Neuronal stem cell (in vitro differentiated cells): ENCODE measurements around the gene EMC9. TPM values are rescaled to one million over a fixed set of nuclear protein-coding genes. Genes with fewer than 3 reads are reported as not detected.

Source experiments
- DNase-seq: peaks from one replicate; pipeline ENCODE4 v3.0.0-alpha.2; 2013; ENCODE audit warnings: low spot score
- H2AFZ ChIP-seq: one replicate; pipeline ENCODE4 v1.6.1; 2013; ENCODE audit warnings: mild to moderate bottlenecking, low read length, inconsistent platforms
- H2AK5ac ChIP-seq: 2 replicates; pipeline ENCODE4 v1.6.1; 2013; ENCODE audit warnings: low read depth, mild to moderate bottlenecking, inconsistent platforms, low read length, moderate library complexity, mixed read lengths
- H2BK120ac ChIP-seq: 2 replicates; pipeline ENCODE4 v1.6.1; 2013; ENCODE audit warnings: low read depth, mild to moderate bottlenecking, inconsistent platforms, low read length, moderate library complexity, mixed read lengths
- H2BK12ac ChIP-seq: one replicate; pipeline ENCODE4 v1.6.1; 2013; ENCODE audit warnings: low read length, inconsistent platforms
- H2BK15ac ChIP-seq: 2 replicates; pipeline ENCODE4 v1.6.1; 2013; ENCODE audit warnings: mild to moderate bottlenecking, low read length, inconsistent platforms, mixed read lengths
- H2BK5ac ChIP-seq: one replicate; pipeline ENCODE4 v1.6.1; 2013; ENCODE audit warnings: inconsistent platforms, mild to moderate bottlenecking, low read length, moderate library complexity
- H3K14ac ChIP-seq: one replicate; pipeline ENCODE4 v1.6.1; 2013; ENCODE audit warnings: low read length, inconsistent platforms
- H3K18ac ChIP-seq: 2 replicates; pipeline ENCODE4 v1.6.1; 2013; ENCODE audit warnings: low read length, inconsistent platforms
- H3K23ac ChIP-seq: 2 replicates; pipeline ENCODE4 v1.6.1; 2013; ENCODE audit warnings: low read depth, mild to moderate bottlenecking, mixed read lengths, low read length, inconsistent platforms; ENCODE audit not compliant: poor library complexity
- H3K27ac ChIP-seq: replicated peaks from 3 replicates; pipeline ENCODE4 v1.5.1; 2013; ENCODE audit warnings: low read length, inconsistent platforms
- H3K27me3 ChIP-seq, 3 experiments: 2 replicates each; pipeline ENCODE4 v1.6.1; 2013; ENCODE audit warnings: low read length in 3 of 3, mild to moderate bottlenecking in 2 of 3, inconsistent platforms in 1 of 3, low read depth in 1 of 3, mixed read lengths in 1 of 3, moderate library complexity in 1 of 3; ENCODE audit not compliant: control insufficient read depth in 3 of 3, insufficient read depth in 3 of 3
- H3K36me3 ChIP-seq, 2 donors: replicated peaks in 1 of 2; 2 replicates each; pipeline ENCODE4 v1.6.1; 2013; ENCODE audit warnings: low read length in 2 of 2; ENCODE audit not compliant: control insufficient read depth in 2 of 2, insufficient read depth in 2 of 2
- H3K4ac ChIP-seq: 2 replicates; pipeline ENCODE4 v1.6.1; 2013; ENCODE audit warnings: inconsistent platforms, mild to moderate bottlenecking, low read length, moderate library complexity
- H3K4me1 ChIP-seq, 2 donors: 1 replicate in 1 of 2; 2 replicates in 1 of 2; pipeline ENCODE4 v1.6.1; 2013; ENCODE audit warnings: low read length in 2 of 2, low read depth in 1 of 2; ENCODE audit not compliant: control insufficient read depth in 2 of 2, insufficient read depth in 1 of 2
- H3K4me2 ChIP-seq: one replicate; pipeline ENCODE4 v1.6.1; 2013; ENCODE audit warnings: mild to moderate bottlenecking, low read length, inconsistent platforms; ENCODE audit not compliant: insufficient read depth, poor library complexity, severe bottlenecking
- H3K4me3 ChIP-seq, 2 donors: 2 replicates each; pipeline ENCODE4 v1.5.1; 2013; ENCODE audit warnings: low read length in 2 of 2, mild to moderate bottlenecking in 2 of 2, inconsistent platforms in 1 of 2, moderate library complexity in 1 of 2
- H3K79me1 ChIP-seq: one replicate; pipeline ENCODE4 v1.6.1; 2013; ENCODE audit warnings: low read depth, mild to moderate bottlenecking, inconsistent platforms, low read length, moderate library complexity
- H3K9ac ChIP-seq: one replicate; pipeline ENCODE4 v1.6.1; 2013; ENCODE audit warnings: mild to moderate bottlenecking, low read depth, low read length, inconsistent platforms; ENCODE audit not compliant: poor library complexity
- H3K9me3 ChIP-seq, 2 donors: replicated peaks in 1 of 2; 2 replicates each; pipeline versions ENCODE3 to v1.6.1; 2013; ENCODE audit warnings: low read length in 2 of 2, mild to moderate bottlenecking in 2 of 2, inconsistent platforms in 1 of 2, low read depth in 1 of 2, mixed read lengths in 1 of 2, moderate library complexity in 1 of 2; ENCODE audit not compliant: control insufficient read depth in 2 of 2, insufficient read depth in 1 of 2
- H4K8ac ChIP-seq: one replicate; pipeline ENCODE4 v1.6.1; 2013; ENCODE audit warnings: low read depth, mild to moderate bottlenecking, inconsistent platforms, low read length, moderate library complexity
- H4K91ac ChIP-seq: one replicate; pipeline ENCODE4 v1.6.1; 2013; ENCODE audit warnings: low read length, low read depth, mild to moderate bottlenecking, inconsistent platforms; ENCODE audit not compliant: poor library complexity
- WGBS, 2 donors: extraction: QIAGEN DNeasy Blood & Tissue Kit; methylation state at CpG; one replicate each; pipeline ENCODE4 v1.1.7; 2013; ENCODE audit warnings: missing lambda C conversion rate in 2 of 2, mixed read lengths in 1 of 2; ENCODE audit not compliant: insufficient read length in 2 of 2, insufficient replicate concordance in 1 of 2; ENCODE audit errors: extremely low coverage in 2 of 2; 5-methylcytosine and 5-hydroxymethylcytosine counted together
- polyA plus RNA-seq, 2 experiments: library from polyadenylated mRNA; stranded (reverse); fragments of 200-250 nt; gene quantifications; one replicate each; pipeline ENCODE4 v1.2.3, GENCODE V29; 2013

EMC9 gene, protein sequence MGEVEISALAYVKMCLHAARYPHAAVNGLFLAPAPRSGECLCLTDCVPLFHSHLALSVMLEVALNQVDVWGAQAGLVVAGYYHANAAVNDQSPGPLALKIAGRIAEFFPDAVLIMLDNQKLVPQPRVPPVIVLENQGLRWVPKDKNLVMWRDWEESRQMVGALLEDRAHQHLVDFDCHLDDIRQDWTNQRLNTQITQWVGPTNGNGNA
- polyA plus RNA-seq (2013, experiment 1 of 2): 18.2 TPM
- 17.6 TPM for polyA plus RNA-seq (2013, experiment 2 of 2)

DNA sequence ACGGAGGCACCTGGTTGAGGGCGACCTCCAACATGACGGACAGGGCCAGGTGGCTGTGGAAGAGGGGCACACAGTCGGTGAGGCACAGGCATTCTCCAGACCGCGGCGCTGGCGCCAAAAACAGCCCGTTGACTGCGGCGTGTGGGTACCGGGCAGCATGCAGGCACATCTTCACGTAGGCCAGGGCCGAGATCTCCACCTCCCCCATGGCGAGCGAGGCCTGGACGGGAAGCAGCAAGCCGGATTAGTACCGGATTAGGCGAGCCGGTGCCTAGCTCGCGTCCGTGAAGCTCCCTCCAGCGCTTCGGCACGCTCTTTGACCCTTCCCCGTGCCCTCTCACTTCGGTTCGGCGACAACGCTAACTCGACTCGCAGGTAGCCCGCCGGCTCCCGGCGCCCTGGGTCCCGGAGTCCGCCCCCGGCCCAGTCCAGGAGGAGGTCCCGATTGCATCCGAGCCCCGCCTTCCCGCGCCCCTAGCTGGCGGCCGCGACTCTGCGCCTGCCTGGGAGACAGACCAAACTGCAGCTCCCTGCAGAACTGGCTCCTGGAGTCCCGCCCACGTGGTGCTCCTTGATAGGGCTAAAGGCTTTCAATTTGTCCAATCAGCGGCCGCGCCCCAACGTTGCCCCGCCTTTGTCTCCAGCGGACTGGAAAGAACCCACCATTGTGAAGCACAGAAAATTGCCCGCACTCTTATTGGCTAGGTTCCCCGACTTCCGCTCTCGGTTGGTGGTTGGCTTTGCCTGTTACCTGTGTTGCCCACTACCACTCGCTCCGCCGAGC, at the start of gene EMC9:
Gene EMC9, minus strand, starts transcription at position 495 of the 784 bp plus-strand sequence. Its CDS starts 287 bp downstream, at position 208.
- Histone ChIP-seq H3K4me1 (peaks cover 14 to 19% of the 10 kb centered on the region in 2 donors), H4K8ac (no peak within 1 kb of the TSS), H3K36me3 (peaks cover 27 to 58% of the 10 kb centered on the region in 2 donors), H2BK5ac (peak within 1 kb of the TSS; percentile 98), H3K14ac (peak within 1 kb of the TSS; percentile 40), H4K91ac (peak within 1 kb of the TSS; percentile 77), H3K9me3 (no peaks in the 10 kb centered on the region), H2AK5ac (peak within 1 kb of the TSS; percentile 91), H3K27ac (peak within 1 kb of the TSS; percentile 94), H2AFZ (peak within 1 kb of the TSS; percentile 83), H3K9ac (peak within 1 kb of the TSS; percentile 99), H3K18ac (peak within 1 kb of the TSS; percentile 99), H3K4ac (no peak within 1 kb of the TSS), H2BK15ac (peak within 1 kb of the TSS; percentile 83), H3K4me3 (peak within 1 kb of the TSS; percentile 90 to 93), H3K79me1 (peaks cover 7% of the 10 kb centered on the region), H2BK12ac (peak within 1 kb of the TSS; percentile 53), H3K23ac (peak within 1 kb of the TSS; percentile 94), H2BK120ac (no peak within 1 kb of the TSS), H3K27me3 (no peaks in the 10 kb centered on the region), H3K4me2 (peak within 1 kb of the TSS; percentile 88)
- WGBS, 2 donors: no CpG with 5 or more reads among the region's 65 CpGs
- DNase-seq: peak; percentile 99

DNA sequence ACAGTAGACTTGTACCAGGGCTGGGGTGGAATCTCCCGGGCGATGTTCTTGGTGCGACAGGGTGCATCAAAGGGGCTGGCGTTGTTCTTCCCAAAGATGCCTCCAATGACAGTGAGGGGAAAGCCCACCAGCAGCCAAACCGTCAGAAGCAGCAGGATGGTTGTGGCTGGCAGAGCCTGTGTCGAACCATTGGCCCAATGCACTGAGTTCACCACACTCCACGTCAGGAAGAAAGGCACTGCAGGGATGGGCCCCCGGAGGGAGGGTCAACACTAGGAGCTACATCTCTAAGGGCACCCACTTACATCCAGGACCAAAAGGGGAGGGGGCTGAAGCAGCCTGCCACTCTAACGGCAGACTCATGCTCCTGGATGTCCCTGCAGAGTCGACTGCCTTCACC, 49.0 kb upstream of the EMC9 start:
- H2BK12ac ChIP-seq: no peak overlapping the region
- H3K79me1 ChIP-seq: peaks cover 9% of the 10 kb centered on the region
- H3K9ac ChIP-seq: no peak overlapping the region
- H3K4ac ChIP-seq: no peak overlapping the region
- no peak overlapping the region for H2AK5ac ChIP-seq
- H3K4me2 ChIP-seq: no peak overlapping the region
- H3K4me1 ChIP-seq: peaks cover 7 to 9% of the 10 kb centered on the region in 2 donors
- WGBS, 2 donors: no CpG with 5 or more reads among the region's 10 CpGs
- H3K36me3 ChIP-seq: peaks cover 39 to 66% of the 10 kb centered on the region in 2 donors
- no peak overlapping the region for H4K8ac ChIP-seq
- no peak overlapping the region for H3K14ac ChIP-seq
- no peak overlapping the region for H3K23ac ChIP-seq
- no peak overlapping the region for H2AFZ ChIP-seq
- no peaks in the 10 kb centered on the region for H3K9me3 ChIP-seq
- H3K18ac ChIP-seq: no peak overlapping the region
- H3K4me3 ChIP-seq: no peak overlapping the region
- H4K91ac ChIP-seq: no peak overlapping the region
- no peak overlapping the region for H2BK5ac ChIP-seq
- no peak overlapping the region for H2BK15ac ChIP-seq
- DNase-seq: no peak
- no peaks in the 10 kb centered on the region for H3K27me3 ChIP-seq
- H2BK120ac ChIP-seq: no peak overlapping the region
- H3K27ac ChIP-seq: no peak overlapping the region

DNA sequence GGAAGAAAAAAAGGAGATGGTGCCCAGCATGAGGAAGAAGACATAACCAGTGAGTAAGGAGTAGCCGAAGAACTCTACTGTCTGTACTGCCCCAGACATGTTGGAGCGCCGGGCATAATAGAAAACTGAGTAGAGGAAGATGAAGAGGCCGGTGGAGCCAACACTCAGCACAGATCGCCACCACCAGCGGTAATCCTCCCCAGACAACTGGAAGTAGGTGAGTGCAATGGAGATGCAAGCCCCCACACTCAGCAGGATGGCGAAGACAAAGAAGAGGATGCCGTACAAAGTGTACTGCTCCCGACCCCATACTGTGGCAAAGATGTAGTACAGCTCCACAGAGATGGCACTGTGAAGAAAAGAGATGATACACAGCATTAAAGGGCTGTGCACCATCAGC, 48.1 kb upstream of the EMC9 start:
- Histone ChIP-seq H2BK5ac (no peak overlapping the region), H4K8ac (no peak overlapping the region), H4K91ac (no peak overlapping the region), H3K27me3 (no peaks in the 10 kb centered on the region), H2BK15ac (no peak overlapping the region), H3K14ac (no peak overlapping the region), H2BK12ac (no peak overlapping the region), H2AK5ac (no peak overlapping the region), H3K4me2 (no peak overlapping the region), H3K4ac (no peak overlapping the region), H3K4me1 (peaks cover 5 to 7% of the 10 kb centered on the region in 2 donors), H3K36me3 (peaks cover 48 to 72% of the 10 kb centered on the region in 2 donors), H3K23ac (no peak overlapping the region), H2AFZ (peak overlapping the region; percentile 45), H3K27ac (no peak overlapping the region), H3K79me1 (peaks cover 9% of the 10 kb centered on the region), H2BK120ac (no peak overlapping the region), H3K9me3 (no peaks in the 10 kb centered on the region), H3K9ac (no peak overlapping the region), H3K4me3 (no peak overlapping the region), H3K18ac (no peak overlapping the region)
- no CpG with 5 or more reads among the region's 9 CpGs for WGBS, 2 donors
- no peak for DNase-seq

DNA sequence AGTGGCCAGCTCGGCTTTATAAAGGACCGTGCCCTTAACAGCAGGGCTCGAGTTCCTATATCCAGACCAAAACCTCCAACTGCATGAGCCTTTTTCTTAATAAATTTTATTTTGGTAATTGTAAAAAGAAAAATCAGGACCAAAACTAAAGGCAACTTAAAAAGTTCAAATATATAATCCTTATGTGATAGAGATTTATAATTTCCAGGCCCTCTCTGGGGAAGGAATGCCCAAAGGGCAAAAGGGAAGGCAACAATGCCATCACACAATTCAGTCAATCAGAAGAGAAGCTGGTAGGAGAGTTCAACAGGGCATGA, 47.6 kb upstream of the EMC9 start:
- Histone ChIP-seq H3K4me2 (no peak overlapping the region), H3K79me1 (peaks cover 9% of the 10 kb centered on the region), H2AFZ (peak overlapping the region; percentile 45), H3K9me3 (no peaks in the 10 kb centered on the region), H3K14ac (no peak overlapping the region), H3K18ac (no peak overlapping the region), H3K4me3 (peak overlapping the region in 1 of 2 donors; percentile 79), H3K23ac (no peak overlapping the region), H2BK15ac (no peak overlapping the region), H3K9ac (no peak overlapping the region), H4K91ac (no peak overlapping the region), H3K4ac (no peak overlapping the region), H3K36me3 (peaks cover 47 to 72% of the 10 kb centered on the region in 2 donors), H2BK120ac (no peak overlapping the region), H3K4me1 (peaks cover 4 to 7% of the 10 kb centered on the region in 2 donors), H3K27ac (no peak overlapping the region), H3K27me3 (no peaks in the 10 kb centered on the region), H4K8ac (no peak overlapping the region), H2AK5ac (no peak overlapping the region), H2BK5ac (no peak overlapping the region), H2BK12ac (no peak overlapping the region)
- DNase-seq: no peak
- no CpG with 5 or more reads among the region's 3 CpGs for WGBS, 2 donors
